Left lung (tissue), 10 donors: ENCODE data around the gene TBL2. TPM values are rescaled to one million over a fixed set of nuclear protein-coding genes. Genes with fewer than 3 reads are reported as not detected.
"Not testable (repeated sequence)": the region's sequence is repeated elsewhere in the genome, so short reads cannot be mapped to it uniquely, and the experiment has no call there.

Experiments
- ATAC-seq: fragments of 200-7000 bp; cut with Tn5 transposase; one replicate; pipeline ENCODE4 v1.9.1; 2020; ENCODE audit warnings: moderate library complexity
- DNase-seq, 4 donors: peaks; one replicate each; pipeline ENCODE4 v3.0.0-alpha.2; 2013 to 2020
- H3K27ac ChIP-seq, 2 donors: fragments of 200-600 bp; sonication (generic) in 1 of 2; one replicate each; pipeline versions ENCODE4 v1.5.0 to v1.8.0; 2020 to 2021
- H3K27me3 ChIP-seq, 2 donors: fragments of 200-600 bp; sonication (generic) in 1 of 2; one replicate each; pipeline versions ENCODE4 v1.5.0 to v1.8.0; 2020 to 2021
- H3K36me3 ChIP-seq, 2 donors: fragments of 200-600 bp; sonication (generic) in 1 of 2; one replicate each; pipeline versions ENCODE4 v1.5.0 to v1.8.0; 2020 to 2021
- H3K4me1 ChIP-seq, 2 donors: fragments of 200-600 bp; one replicate each; pipeline ENCODE4 v1.8.0; 2021
- H3K4me3 ChIP-seq, 2 donors: fragments of 200-600 bp; sonication (generic) in 1 of 2; one replicate each; pipeline versions ENCODE4 v1.5.0 to v1.8.0; 2020 to 2021; ENCODE audit warnings: mild to moderate bottlenecking in 1 of 2
- H3K9me3 ChIP-seq, 2 donors: fragments of 200-600 bp; sonication (generic) in 1 of 2; one replicate each; pipeline versions ENCODE4 v1.5.0 to v1.8.0; 2020 to 2021
- intact Hi-C, 2 donors: fragments of 100-400 bp; cut with DNase I; formaldehyde crosslinking; loops; one replicate each; pipeline versions ENCODE4 v1.11.2 to v1.14.2; 2022
- polyA plus RNA-seq, 6 donors: library from polyadenylated mRNA; unstranded; fragments of 120-200 nt; gene quantifications; one replicate each; pipeline ENCODE4 v1.2.1, GENCODE V29; 2013; ENCODE audit not compliant: insufficient read length in 6 of 6
- total RNA-seq, 2 donors: library from RNA; stranded (reverse); fragmentation: NEBNext Ultra II Directional; extraction: Animal tissue kit (Norgen Biotek cat#: 25700); gene quantifications; one replicate each; pipeline ENCODE4 v1.2.1, GENCODE V29; 2021
- TF ChIP-seq, protein P1 (sequence below), 2 donors: fragments of 200-600 bp; sonication (generic) in 1 of 2; IDR thresholded peaks; one replicate each; pipeline versions ENCODE4 v1.5.0 to v1.8.0; 2021; ENCODE audit warnings: antibody characterized with exemption in 2 of 2
- donor health status: DM: no; HTN: yes; CAD: no.
- donor health status: DM: no; HTN: no; CAD: no.

TBL2 gene
- total and polyA plus RNA-seq, 8 donors = 29.9 to 41.0 (median 39.2) TPM

DNA sequence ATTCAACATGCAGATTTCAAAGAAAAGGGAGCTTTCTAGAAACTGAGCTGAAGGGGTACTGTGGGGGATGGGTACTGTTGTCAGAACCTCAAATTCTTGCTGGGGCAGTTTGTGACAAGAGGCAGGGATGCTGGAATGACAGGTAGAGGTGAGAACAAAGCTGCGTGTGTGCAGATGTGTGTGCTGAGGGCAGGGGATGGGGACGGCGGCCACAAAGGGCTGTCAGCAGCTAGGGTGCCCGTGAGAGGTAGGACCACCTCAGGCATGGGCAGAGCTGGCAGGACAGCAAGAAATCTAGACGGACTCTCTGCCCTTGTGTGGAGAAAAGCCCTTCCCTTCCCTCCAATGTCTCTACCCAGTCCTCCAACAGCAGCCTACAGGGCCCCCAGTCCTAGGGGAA lies 41.9 kb downstream of the TBL2 start:
- no peaks in the 10 kb centered on the region for H3K9me3 ChIP-seq
- ATAC-seq = no peak
- H3K27me3 ChIP-seq = no peaks in the 10 kb centered on the region
- H3K27ac ChIP-seq = no peak overlapping the region
- no peak for DNase-seq
- H3K36me3 ChIP-seq = peaks cover 0 to 81% of the 10 kb centered on the region in 2 donors
- no peaks in the 10 kb centered on the region for H3K4me1 ChIP-seq
- TF ChIP-seq, protein P1, sequence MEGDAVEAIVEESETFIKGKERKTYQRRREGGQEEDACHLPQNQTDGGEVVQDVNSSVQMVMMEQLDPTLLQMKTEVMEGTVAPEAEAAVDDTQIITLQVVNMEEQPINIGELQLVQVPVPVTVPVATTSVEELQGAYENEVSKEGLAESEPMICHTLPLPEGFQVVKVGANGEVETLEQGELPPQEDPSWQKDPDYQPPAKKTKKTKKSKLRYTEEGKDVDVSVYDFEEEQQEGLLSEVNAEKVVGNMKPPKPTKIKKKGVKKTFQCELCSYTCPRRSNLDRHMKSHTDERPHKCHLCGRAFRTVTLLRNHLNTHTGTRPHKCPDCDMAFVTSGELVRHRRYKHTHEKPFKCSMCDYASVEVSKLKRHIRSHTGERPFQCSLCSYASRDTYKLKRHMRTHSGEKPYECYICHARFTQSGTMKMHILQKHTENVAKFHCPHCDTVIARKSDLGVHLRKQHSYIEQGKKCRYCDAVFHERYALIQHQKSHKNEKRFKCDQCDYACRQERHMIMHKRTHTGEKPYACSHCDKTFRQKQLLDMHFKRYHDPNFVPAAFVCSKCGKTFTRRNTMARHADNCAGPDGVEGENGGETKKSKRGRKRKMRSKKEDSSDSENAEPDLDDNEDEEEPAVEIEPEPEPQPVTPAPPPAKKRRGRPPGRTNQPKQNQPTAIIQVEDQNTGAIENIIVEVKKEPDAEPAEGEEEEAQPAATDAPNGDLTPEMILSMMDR (IDR thresholded peaks at IDR 0.05) = no peak
- no peak overlapping the region for H3K4me3 ChIP-seq
- intact Hi-C loops = no loop called here

- DNase-seq, intact Hi-C loops, H3K4me1 ChIP-seq, ATAC-seq, H3K4me3 ChIP-seq, H3K27ac ChIP-seq, H3K9me3 ChIP-seq, H3K27me3 ChIP-seq: not testable (repeated sequence)
- peaks cover 0 to 75% of the 10 kb centered on the region in 2 donors for H3K36me3 ChIP-seq
Measured at GRCh38 chr7:73535918-73536317, 42.5 kb downstream of the TBL2 start.

DNA sequence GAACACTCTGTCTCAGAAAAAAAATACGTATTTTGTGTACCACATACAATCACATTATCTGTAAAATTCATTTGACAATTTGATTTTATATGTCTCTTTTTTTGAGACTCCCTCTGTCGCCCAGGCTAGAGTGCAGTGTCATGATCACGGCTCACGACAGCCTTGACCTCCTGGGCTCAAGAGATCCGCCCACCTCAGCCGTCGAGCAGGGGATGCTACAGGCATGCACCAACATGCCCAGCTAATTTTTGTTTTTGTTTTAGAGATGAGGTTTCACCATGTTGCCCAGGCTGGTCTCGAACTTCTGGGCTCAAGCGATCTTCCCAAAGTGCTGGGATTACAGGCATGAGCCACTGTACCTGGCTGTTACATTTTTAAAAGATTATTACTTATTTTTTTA lies 44.6 kb downstream of the TBL2 start:
- DNase-seq (no peak), ATAC-seq (no peak)
- H3K4me1 ChIP-seq = no peaks in the 10 kb centered on the region
- intact Hi-C loops = no loop called here
- H3K36me3 ChIP-seq = peaks cover 0 to 54% of the 10 kb centered on the region in 2 donors
- no peaks in the 10 kb centered on the region for H3K27me3 ChIP-seq
- TF ChIP-seq, protein P1 (IDR thresholded peaks at IDR 0.05) = no peak
- H3K9me3 ChIP-seq = no peaks in the 10 kb centered on the region
- no peak overlapping the region for H3K27ac ChIP-seq
- no peak overlapping the region for H3K4me3 ChIP-seq

DNA sequence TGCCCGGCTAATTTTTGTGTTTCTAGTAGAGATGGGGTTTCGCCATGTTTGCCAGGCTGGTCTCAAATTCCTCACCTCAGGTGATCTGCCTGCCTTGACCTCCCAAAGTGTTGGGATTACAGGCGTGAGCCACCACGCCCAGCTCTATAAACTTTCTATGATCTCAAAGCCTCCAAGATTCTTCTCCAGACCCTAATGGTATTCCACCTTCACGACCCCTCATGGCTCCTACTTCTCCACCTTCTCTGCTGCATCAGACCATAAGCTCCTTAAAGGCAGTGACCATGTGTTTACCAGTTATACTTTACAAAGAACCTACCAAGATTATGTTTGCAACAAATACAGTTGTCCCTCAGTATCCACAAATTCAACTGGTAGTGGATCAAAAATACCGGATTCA lies 46.2 kb downstream of the TBL2 start:
- ATAC-seq = no peak
- TF ChIP-seq, protein P1 (IDR thresholded peaks at IDR 0.05) = no peak
- no peaks in the 10 kb centered on the region for H3K27me3 ChIP-seq
- peaks cover 0 to 38% of the 10 kb centered on the region in 2 donors for H3K36me3 ChIP-seq
- intact Hi-C loops = no loop called here
- DNase-seq = no peak
- no peaks in the 10 kb centered on the region for H3K4me1 ChIP-seq
- H3K27ac ChIP-seq = no peak overlapping the region
- no peaks in the 10 kb centered on the region for H3K9me3 ChIP-seq
- no peak overlapping the region for H3K4me3 ChIP-seq

DNA sequence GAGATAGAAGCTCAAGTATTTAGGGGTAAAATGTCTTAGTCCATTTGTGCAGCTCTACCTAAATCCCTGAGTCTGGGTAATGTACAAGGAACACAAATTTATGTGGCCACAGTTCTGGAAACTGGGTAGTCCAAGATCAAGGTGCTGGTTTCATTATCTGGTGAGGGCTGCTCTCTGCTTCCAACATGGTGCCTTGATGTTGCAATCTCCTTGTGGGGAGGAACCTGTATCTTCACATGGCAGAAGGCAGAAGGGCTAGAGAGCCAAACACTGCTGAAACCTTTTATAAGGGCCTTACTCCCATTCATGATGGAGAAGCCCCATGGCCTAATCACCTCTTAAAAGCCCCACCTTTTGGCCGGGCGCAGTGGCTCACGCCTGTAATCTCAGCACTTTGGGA lies 47.6 kb downstream of the TBL2 start:
- peaks cover 0 to 24% of the 10 kb centered on the region in 2 donors for H3K36me3 ChIP-seq
- DNase-seq (no peak), ATAC-seq (no peak)
- H3K4me3 ChIP-seq = no peak overlapping the region
- TF ChIP-seq, protein P1 (IDR thresholded peaks at IDR 0.05) = no peak
- intact Hi-C loops = no loop called here
- H3K27me3 ChIP-seq = no peaks in the 10 kb centered on the region
- H3K4me1 ChIP-seq = no peaks in the 10 kb centered on the region
- H3K27ac ChIP-seq = no peak overlapping the region
- no peaks in the 10 kb centered on the region for H3K9me3 ChIP-seq
